GM18870 (cell line): ENCODE results near the gene MYO3A.
"Not testable (repeated sequence)": the region's sequence is repeated elsewhere in the genome, so short reads cannot be mapped to it uniquely, and the experiment has no call there.

Experiments
- ATAC-seq: cut with Tn5 transposase; IDR thresholded peaks from one replicate; pipeline ENCODE4 v1.9.1; 2021; ENCODE audit warnings: moderate library complexity; ENCODE audit not compliant: unreplicated experiment

The MYO3A gene

GRCh38 chr10:26067680-26068079 lies 133.7 kb downstream of the MYO3A start:
- ATAC-seq: no peak

GRCh38 chr10:26080971-26081370 lies 146.9 kb downstream of the MYO3A start:
- not testable (repeated sequence) for ATAC-seq

- ATAC-seq: no peak
Measured at GRCh38 chr10:26081459-26081858, 147.4 kb downstream of the MYO3A start.

GRCh38 chr10:26085549-26085948 lies 151.5 kb downstream of the MYO3A start:
- ATAC-seq: no peak

- no peak for ATAC-seq
Measured at GRCh38 chr10:26087666-26088065, 153.6 kb downstream of the MYO3A start.

GRCh38 chr10:26090026-26090425 lies 156.0 kb downstream of the MYO3A start:
- ATAC-seq: no peak

- ATAC-seq: no peak
Measured at GRCh38 chr10:26090762-26091161, 156.7 kb downstream of the MYO3A start.

- no peak for ATAC-seq
Measured at GRCh38 chr10:26093229-26093628, 159.2 kb downstream of the MYO3A start.

GRCh38 chr10:26095781-26096180 lies 161.8 kb downstream of the MYO3A start:
- no peak for ATAC-seq

- ATAC-seq: not testable (repeated sequence)
Measured at GRCh38 chr10:26097549-26097948, 163.5 kb downstream of the MYO3A start.

GRCh38 chr10:26112532-26112931 lies 178.5 kb downstream of the MYO3A start:
- ATAC-seq: no peak

GRCh38 chr10:26138613-26139012 lies 204.6 kb downstream of the MYO3A start:
- no peak for ATAC-seq

- no peak for ATAC-seq
Measured at GRCh38 chr10:26156019-26156418, 222.0 kb downstream of the MYO3A start.

- no peak for ATAC-seq
Measured at GRCh38 chr10:26157734-26158133, 223.7 kb downstream of the MYO3A start.

GRCh38 chr10:26169466-26169865 lies 235.4 kb downstream of the MYO3A start:
- ATAC-seq: no peak

GRCh38 chr10:26172131-26172530 lies 238.1 kb downstream of the MYO3A start:
- ATAC-seq: no peak

GRCh38 chr10:26173837-26174236 lies 239.8 kb downstream of the MYO3A start:
- ATAC-seq: no peak

GRCh38 chr10:26177341-26177740 lies 243.3 kb downstream of the MYO3A start:
- no peak for ATAC-seq

GRCh38 chr10:26194275-26194674 lies 260.2 kb downstream of the MYO3A start:
- no peak for ATAC-seq

GRCh38 chr10:26197248-26197647 lies 263.2 kb downstream of the MYO3A start:
- no peak for ATAC-seq

GRCh38 chr10:26198119-26198518 lies 264.1 kb downstream of the MYO3A start:
- no peak for ATAC-seq

- ATAC-seq: no peak
Measured at GRCh38 chr10:26199841-26200240, 265.8 kb downstream of the MYO3A start.

- ATAC-seq: no peak
Measured at GRCh38 chr10:26205223-26205622, 271.2 kb downstream of the MYO3A start.
